HG03378 (cell line): ENCODE measurements around the gene SERPINE3.
A peak's percentile ranks its signal among the peaks of the same experiment; 100 is the strongest.

Source experiments
- ATAC-seq: cut with Tn5 transposase; IDR thresholded peaks from one replicate; pipeline ENCODE4 v1.9.1; 2021; ENCODE audit warnings: mild to moderate bottlenecking, moderate library complexity; ENCODE audit not compliant: unreplicated experiment

SERPINE3 gene

DNA sequence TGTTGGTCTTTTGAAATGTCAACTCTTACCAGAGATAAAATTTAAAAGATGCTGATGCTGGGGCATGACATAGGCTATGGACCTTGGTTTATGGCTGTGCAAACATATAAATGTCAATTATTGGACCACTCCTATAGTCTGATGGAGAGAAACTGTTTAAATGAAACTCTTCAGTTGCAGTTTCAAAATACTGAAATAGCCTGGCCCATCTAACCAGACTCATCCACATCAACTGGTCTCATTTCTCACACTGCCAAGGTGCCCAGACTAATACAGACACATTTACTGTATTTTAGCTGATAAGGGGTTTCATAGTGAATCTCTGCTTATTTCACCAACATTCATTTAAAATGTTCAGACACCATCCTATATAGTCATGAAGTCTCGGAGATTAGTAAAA is 19.9 kb downstream of the SERPINE3 start:
- ATAC-seq = no peak

DNA sequence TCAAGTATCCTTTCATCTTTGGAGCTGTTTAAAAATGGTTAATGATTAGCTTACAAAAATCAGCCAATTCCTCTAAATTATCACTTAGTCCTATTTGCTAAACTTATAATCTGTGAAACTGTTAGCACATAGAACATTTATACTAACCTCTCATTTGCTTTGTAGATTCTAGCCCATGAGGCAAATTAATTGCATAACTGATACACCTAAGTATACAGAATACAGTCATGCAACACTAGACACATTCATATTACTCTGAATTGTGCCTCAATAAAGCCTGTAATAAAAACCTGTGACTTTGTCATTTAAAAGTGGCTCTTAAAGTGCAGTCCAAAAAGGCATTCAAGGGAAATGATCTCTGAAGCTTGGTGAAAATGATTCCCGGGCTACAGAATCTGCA is 21.0 kb downstream of the SERPINE3 start:
- ATAC-seq = no peak

DNA sequence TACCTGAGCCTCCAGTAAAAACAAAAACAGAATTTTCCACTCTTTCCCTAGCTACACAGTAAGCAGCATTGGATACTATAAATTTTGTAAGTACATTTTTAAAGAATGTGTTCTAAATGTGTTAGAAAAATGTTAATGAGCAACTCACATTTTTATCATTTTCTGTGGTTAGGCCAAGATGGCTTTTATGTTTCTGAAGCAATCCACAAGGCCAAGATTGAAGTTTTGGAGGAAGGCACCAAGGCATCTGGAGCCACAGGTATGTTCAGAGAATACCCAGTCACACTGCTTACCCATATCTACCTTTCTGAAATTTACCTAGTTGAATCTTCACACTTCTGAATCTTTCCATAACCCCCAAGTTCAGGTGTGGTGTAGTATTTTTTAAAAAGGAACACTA is 21.6 kb downstream of the SERPINE3 start:
- ATAC-seq = no peak

DNA sequence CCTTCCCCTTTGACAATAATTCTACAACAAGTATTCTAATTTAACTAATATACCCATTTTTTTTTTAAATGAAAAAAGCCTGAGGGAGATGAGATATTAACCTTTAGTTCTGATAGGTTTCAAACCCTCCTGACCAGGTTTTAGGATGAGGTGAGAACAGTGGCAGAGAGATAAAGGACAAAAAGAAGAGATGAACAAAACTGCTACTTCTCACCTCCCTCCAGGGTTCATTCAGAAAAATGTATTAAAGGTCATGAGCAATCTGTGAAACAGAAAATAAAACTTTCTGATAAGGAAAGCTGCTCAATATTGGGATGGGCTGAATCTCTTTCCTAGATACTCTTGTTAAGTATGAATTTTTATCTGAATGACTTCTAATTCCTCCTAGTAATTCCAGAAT is 24.1 kb downstream of the SERPINE3 start:
- ATAC-seq = no peak

DNA sequence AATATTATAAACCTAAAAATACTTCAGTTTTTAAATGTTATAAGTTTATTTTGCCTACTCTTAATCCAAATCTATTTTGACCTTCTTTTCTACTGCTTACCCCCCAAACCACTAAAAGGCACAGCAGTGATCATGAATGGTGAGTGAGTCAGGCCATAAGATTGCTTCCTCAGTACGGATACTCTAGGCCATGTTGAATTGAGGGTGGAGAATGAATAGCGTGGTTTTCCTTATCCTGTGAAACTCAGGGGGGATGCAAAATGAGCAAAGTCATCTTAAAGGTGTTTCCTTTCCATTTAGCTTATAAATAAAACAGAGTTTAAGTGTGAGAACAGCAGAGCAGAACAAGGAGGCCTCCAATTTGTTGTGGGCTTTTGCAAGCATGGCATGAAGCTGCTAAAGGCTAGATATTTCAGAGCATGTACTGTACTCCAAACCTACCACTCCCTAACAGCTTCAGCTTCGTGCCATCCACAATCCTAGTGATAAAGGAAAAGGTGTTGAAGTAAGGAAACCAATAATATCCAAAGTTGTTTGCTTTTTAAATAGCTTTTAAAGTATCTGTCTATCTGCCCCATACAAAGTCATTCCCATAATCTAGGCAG is 25.0 kb downstream of the SERPINE3 start:
- ATAC-seq = no peak

DNA sequence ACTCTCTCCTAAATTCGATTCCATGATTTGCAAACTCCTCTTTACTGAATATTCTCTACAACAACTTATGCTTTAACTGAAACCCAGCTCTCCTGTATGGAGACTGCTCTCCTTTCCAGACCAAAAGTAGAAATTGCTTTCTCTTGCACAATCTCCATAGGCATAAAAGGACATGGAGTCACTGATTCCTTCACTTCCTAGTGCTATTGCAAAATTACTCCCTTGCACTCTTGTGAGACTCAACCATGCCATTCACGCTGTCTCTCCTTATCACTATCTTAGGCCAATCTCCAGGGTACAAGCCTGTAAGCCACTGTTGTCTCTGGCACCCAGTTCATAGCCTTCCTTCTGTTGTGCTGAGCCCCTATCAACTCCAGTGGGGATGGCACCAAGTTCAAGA is 30.6 kb downstream of the SERPINE3 start:
- no peak for ATAC-seq

DNA sequence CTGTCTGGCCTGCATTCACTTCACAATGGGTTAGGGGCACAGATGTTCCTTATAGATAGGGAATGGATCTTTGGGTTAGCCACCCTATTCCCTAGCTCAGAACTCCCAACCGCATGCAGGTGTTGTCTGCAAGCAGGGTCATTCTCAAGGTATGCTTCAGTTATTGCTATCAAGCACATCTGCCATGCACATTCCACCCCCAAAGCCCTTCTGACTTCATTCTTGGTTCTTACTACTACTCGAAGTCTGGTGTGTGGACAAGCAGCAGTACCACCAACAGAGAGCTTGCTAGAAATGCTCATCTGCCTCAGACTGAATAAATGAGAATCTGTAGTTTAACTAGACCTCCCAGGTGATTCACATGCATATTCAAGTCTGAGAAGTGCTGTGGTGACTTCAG is 31.3 kb downstream of the SERPINE3 start:
- no peak for ATAC-seq

DNA sequence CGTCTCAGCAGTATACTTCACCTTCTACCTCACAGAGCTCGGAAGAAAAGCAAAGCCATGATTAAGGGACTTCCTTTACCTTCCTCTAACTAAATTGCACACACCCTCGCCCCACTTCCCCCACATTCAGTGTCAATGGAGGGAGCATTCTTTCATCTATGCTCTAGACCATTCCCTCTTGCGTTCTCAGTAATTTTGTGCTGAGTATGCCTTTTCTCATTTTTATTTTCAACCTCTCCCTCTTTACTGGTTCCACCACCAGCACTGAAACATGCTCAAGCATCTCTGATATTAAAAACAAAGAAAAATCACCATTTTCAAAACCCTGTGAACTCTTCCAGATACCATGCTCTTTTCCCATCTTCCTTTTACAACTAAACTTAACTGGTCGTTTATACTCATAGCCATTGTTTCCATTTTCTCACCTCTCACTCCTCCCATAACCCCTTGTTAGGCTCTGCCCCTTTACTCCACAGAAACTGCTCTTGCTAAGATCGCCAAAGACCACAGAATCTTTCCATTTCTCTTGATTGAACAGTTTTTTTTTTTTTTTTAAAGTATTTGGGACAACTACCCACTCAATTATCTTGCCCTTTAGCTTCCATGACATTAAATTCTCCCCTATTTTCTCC is 32.4 kb downstream of the SERPINE3 start:
- no peak for ATAC-seq

DNA sequence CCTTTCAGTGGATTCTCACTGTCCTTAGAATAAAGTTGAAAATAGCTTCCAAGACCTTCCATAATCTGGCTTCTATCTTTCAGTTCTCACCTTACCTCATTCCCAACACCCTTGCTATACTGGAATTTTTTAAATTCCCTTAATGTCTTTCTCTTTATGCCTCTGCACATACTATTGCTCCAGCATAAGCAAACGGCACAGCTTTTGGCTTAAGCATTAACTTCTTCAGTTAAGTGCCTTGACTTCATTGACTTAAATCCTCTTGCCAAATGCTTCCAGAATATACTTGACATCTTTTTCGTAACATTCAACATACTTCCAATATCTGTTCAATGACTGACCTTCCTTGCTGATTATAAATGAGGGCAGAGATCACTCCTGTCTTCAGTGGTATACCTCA is 34.0 kb downstream of the SERPINE3 start:
- no peak for ATAC-seq

DNA sequence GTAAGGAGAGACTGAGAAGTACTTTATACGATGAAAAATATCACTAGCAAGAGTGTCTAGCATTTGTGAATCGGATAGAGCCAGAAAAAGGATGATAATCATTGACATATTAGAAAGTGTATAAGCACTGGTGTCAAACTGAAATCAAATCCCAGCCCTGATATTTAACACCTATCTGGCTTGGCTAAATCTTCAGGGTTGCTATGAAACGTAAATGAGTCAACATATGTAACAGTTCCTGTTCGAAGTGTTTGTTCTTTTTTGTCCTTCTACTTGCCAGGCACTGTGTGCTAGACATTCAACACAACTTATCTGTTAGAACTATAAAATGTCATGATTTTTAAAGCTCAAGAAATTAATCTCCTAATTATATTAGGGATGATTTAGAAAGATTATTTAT is 40.8 kb downstream of the SERPINE3 start:
- no peak for ATAC-seq

DNA sequence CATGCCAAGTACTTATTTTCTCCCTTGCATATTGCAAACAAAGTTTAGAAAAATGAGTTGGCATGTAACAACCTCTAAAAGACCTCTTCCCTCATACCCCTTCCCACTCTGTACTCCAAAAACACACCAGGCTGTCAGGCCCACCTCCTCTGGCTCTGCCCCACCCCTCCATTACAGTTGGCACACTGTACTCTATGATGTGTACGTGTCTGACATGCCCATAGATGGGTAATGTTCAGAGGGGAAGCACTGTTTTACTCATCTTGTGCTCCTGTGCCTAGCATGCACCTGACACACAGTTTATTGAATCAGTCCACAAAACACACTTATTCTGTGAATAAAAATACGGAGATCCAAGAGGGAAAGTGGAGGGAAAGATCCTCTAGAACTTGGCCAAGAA is 45.6 kb downstream of the SERPINE3 start:
- no peak for ATAC-seq

DNA sequence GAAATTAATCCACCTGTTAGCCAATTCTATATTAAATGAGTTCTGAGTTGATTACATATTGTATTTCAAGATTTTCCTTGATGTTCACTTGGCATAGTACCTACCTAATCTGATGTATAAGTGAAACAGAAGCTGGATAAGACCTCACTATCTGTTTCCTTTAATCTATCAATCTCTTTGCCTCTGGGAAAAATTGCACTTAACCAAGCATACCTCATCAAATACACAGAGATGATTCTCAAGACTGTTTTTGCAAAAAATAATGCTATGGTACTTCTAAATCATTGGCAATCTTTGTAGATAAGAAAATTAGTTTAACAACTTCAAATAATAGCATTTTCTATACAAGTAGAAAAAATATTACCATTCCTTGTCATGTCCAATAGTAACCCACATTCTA is 55.2 kb downstream of the SERPINE3 start:
- no peak for ATAC-seq

DNA sequence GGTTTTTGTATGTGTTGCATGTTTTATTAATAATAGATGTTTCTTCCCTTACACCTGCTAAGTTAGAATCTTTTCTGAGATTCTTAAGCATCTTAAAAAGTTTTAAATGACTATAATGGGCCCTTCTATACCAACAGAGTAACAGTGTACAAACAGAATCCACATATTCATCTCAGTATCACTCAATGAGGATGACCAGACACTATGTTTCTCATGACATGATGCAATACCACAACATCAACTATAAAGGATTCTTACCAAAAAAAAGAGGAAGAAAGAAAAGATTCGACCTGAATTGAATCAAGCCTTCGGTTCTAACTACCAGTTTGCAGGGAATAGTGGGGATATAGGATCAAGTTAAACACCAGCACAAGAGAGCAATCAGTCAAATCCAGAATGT is 56.9 kb downstream of the SERPINE3 start:
- ATAC-seq = peak; percentile 90

DNA sequence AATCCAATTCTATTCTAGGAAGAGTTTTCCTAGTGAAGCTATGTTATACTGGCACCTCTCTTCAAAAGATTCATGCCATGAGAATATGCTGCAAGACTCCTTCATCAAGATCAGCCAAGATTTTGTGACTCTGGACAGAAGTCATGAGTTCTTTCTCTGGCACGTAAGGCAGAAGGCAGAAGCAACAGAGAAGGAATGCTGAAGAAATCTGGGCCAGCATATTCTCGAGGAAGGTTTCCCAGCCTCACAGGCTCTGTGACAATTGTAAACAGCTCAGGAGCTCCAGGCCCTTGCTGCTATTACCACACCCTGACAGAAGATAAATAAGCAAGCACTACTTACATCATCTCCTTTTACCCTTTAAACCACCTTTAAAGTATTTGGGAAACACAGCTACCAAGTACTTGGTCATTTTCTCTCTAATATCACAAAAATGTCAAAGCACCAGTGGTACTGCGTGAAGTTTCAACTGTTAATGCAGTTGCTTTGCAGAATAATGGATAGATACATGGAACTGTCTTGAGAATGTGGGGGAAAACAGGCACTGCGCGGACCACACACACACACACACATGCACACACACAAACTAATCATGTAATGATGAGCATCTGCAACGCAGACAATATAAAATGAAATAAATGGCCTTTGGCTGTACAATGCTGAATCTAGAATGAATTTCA is 57.9 kb downstream of the SERPINE3 start:
- no peak for ATAC-seq

DNA sequence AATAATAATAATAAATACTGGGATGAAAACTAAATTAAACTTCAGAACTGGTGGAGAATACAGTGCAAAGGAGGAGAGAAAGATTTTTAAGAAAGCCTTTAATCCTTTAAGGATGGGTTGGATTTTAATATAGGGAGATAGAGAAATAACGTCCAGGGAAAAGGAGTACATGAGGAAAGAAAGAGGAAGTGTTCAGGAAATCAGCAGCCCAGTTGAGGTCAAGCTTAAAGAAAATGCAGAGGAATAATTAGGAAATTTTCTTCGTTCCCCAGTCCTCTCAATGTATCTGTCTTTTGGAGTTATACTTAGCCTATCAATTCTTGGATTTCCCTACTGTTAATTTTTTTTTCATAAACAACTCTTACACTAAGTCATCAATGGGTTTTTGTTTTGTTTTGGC is 65.7 kb downstream of the SERPINE3 start:
- ATAC-seq = no peak

DNA sequence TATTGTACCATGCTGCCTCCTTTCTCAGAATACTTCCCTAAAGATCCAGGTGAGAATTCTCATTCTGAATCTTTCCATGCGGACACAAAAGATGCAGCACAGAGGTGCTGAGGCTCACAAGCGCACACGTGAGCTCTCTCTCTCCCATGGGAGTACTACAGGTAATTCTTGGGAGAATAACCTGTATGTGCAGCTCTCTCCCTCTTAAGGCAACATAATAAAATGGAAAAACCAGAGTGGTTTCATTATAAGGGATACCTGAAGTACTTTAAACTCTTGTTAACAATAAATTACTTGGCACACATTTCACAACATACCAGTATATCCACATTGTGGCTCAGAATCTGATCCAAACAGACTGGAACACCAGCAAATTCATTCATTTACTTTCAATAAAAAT is 72.9 kb downstream of the SERPINE3 start:
- no peak for ATAC-seq
